ENCODE data around the gene ZC3H13.

GRCh38 chr13:45954836-45955800, 97.4 kb downstream of the ZC3H13 start:
- no peak for TF ChIP-seq CTCF (IDR thresholded peaks at IDR 0.05)
- TF ChIP-seq POLR2A (IDR thresholded peaks at IDR 0.05): no peak
- TF ChIP-seq POLR2AphosphoS5 (IDR thresholded peaks at IDR 0.05): no peak
- TF ChIP-seq EP300 (IDR thresholded peaks at IDR 0.05): no peak

All from upper lobe of left lung (tissue), 4 donors.